Erythroblast (primary cell): Measurements from ENCODE around the gene OR2F1.

Experiments
- GATA1 ChIP-seq: IDR thresholded peaks from 2 replicates; pipeline ENCODE4 v1.6.1; 2011; ENCODE audit warnings: low read depth, mild to moderate bottlenecking, control low read depth, low read length, moderate library complexity
- POLR2A ChIP-seq: IDR thresholded peaks from 2 replicates; pipeline ENCODE4 v1.6.1; 2011; ENCODE audit warnings: mild to moderate bottlenecking, low read length

DNA sequence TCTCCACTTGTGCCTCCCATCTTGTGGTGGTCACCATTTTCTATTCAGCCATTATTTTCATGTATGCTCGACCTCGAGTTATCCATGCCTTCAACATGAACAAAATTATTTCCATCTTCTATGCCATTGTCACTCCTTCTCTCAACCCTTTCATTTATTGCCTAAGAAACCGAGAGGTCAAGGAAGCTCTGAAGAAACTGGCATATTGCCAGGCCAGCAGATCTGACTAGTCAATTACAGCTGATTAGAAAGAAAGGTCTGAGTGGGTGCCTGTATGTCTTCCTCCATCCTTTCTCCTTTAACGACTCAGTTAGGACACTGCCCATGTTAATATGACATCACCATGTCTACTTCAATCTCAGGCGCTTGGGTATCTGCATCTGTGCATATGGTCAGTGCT is 50.1 kb downstream of the OR2F1 start:
- TF ChIP-seq POLR2A (no peak), GATA1 (no peak)
